B cell (primary cell): Measurements from ENCODE around the gene PEX11B. TPM values are rescaled to one million over a fixed set of nuclear protein-coding genes. Genes with fewer than 3 reads are reported as not detected.

Experiments
- ATAC-seq: fragments of 200-7000 bp; cut with Tn5 transposase; one replicate; pipeline ENCODE4 v1.10.0; 2021; ENCODE audit warnings: low read depth, mild to moderate bottlenecking, moderate number of reproducible peaks, moderate library complexity
- CTCF ChIA-PET: fragments of 350-600 bp; sonication (Branson Sonifier 250); formaldehyde crosslinking; loops from one replicate; lab custom pipeline; 2021; ENCODE audit warnings: antibody characterized with exemption, inconsistent platforms; lab: Charles Lee
- POLR2A ChIA-PET: fragments of 350-600 bp; sonication (Branson Sonifier 250); formaldehyde crosslinking; loops from one replicate; lab custom pipeline; 2021; ENCODE audit warnings: antibody characterized with exemption; lab: Charles Lee
- DNase-seq: peaks from one replicate; pipeline ENCODE4 v3.0.0; 2013
- H2AFZ ChIP-seq: 2 replicates; pipeline ENCODE4 v1.6.1; 2012; ENCODE audit warnings: mild to moderate bottlenecking, low read depth, low read length; ENCODE audit not compliant: insufficient read depth, poor library complexity, severe bottlenecking
- H3K27ac ChIP-seq, 2 donors: 1 replicate in 1 of 2; 2 replicates in 1 of 2; pipeline ENCODE4 v1.5.1; 2012 to 2013; ENCODE audit warnings: low read length in 2 of 2, mild to moderate bottlenecking in 2 of 2, moderate library complexity in 1 of 2
- H3K27me3 ChIP-seq, 4 experiments: fragments of 200-600 bp in 1 of 4; sonication (generic) in 1 of 4; replicated peaks in 1 of 4; 1 replicate in 2 of 4; 2 replicates in 2 of 4; pipeline versions ENCODE4 v1.6.1 to v1.7.0; 2013 to 2016; ENCODE audit warnings: low read length in 3 of 4, mild to moderate bottlenecking in 2 of 4, mixed read lengths in 1 of 4, moderate library complexity in 1 of 4; ENCODE audit not compliant: insufficient read depth in 4 of 4, control insufficient read depth in 3 of 4; ENCODE audit errors: control extremely low read depth in 1 of 4
- H3K36me3 ChIP-seq, 2 experiments: replicated peaks in 1 of 2; 1 replicate in 1 of 2; 2 replicates in 1 of 2; pipeline versions ENCODE4 v1.6.1 to v1.7.1; 2013; ENCODE audit warnings: low read length in 1 of 2; ENCODE audit not compliant: insufficient read depth in 2 of 2, control insufficient read depth in 1 of 2; ENCODE audit errors: control extremely low read depth in 1 of 2, extremely low read depth in 1 of 2
- H3K4me1 ChIP-seq, 2 donors: fragments of 200-600 bp in 1 of 2; sonication (generic) in 1 of 2; 1 replicate in 1 of 2; 2 replicates in 1 of 2; pipeline versions ENCODE4 v1.5.1 to v1.6.1; 2013 to 2017; ENCODE audit warnings: low read length in 2 of 2; ENCODE audit not compliant: control insufficient read depth in 2 of 2, insufficient read depth in 2 of 2
- H3K4me2 ChIP-seq: replicated peaks from 2 replicates; pipeline ENCODE3; 2012; ENCODE audit warnings: mild to moderate bottlenecking, low read depth, low read length; ENCODE audit not compliant: poor library complexity, severe bottlenecking
- H3K4me3 ChIP-seq, 5 experiments: fragments of 200-600 bp in 1 of 5; sonication (generic) in 1 of 5; 1 replicate in 3 of 5; 2 replicates in 2 of 5; pipeline versions ENCODE4 v1.5.1 to v1.7.0; 2011 to 2016; ENCODE audit warnings: low read length in 4 of 5, mild to moderate bottlenecking in 4 of 5, low read depth in 2 of 5, control low read depth in 1 of 5, moderate library complexity in 1 of 5; ENCODE audit not compliant: insufficient read depth in 1 of 5; ENCODE audit errors: control extremely low read depth in 1 of 5, extremely low read depth in 1 of 5
- H3K79me2 ChIP-seq: fragments of 200-600 bp; sonication (generic); one replicate; pipeline ENCODE4 v1.6.0; 2016; ENCODE audit warnings: low read length; ENCODE audit not compliant: control insufficient read depth, insufficient read depth
- H3K9ac ChIP-seq: fragments of 200-600 bp; sonication (generic); 2 replicates; pipeline ENCODE4 v1.6.1; 2017; ENCODE audit warnings: mild to moderate bottlenecking, low read length, moderate library complexity
- H3K9me3 ChIP-seq, 3 donors: one replicate each; pipeline versions ENCODE4 v1.6.1 to v1.7.1; 2013; ENCODE audit warnings: low read length in 2 of 3; ENCODE audit not compliant: control insufficient read depth in 2 of 3, insufficient read depth in 1 of 3; ENCODE audit errors: control extremely low read depth in 1 of 3
- H4K20me1 ChIP-seq: 2 replicates; pipeline ENCODE4 v1.6.0; 2012; ENCODE audit warnings: mild to moderate bottlenecking, low read length; ENCODE audit not compliant: insufficient read depth, control insufficient read depth, poor library complexity, severe bottlenecking
- H3K27ac Mint-ChIP-seq: one replicate; pipeline ENCODE4 v1.8.0; 2021; ENCODE audit warnings: mixed read lengths
- H3K27me3 Mint-ChIP-seq: one replicate; pipeline ENCODE4 v1.8.0; 2021; ENCODE audit warnings: mixed read lengths
- H3K4me1 Mint-ChIP-seq: one replicate; pipeline ENCODE4 v1.8.0; 2021; ENCODE audit warnings: mixed read lengths
- H3K4me3 Mint-ChIP-seq: one replicate; pipeline ENCODE4 v1.8.0; 2021; ENCODE audit warnings: mixed read lengths
- H3K9me3 Mint-ChIP-seq: one replicate; pipeline ENCODE4 v1.8.0; 2022; ENCODE audit warnings: mixed read lengths; ENCODE audit not compliant: insufficient read depth
- EZH2 ChIP-seq: IDR thresholded peaks from 2 replicates; pipeline ENCODE4 v1.6.1; 2012; ENCODE audit warnings: borderline replicate concordance, low read depth, mild to moderate bottlenecking, moderate library complexity, low read length; ENCODE audit not compliant: insufficient read depth, poor library complexity, severe bottlenecking
- WGBS: methylation state at CpG from one replicate; pipeline ENCODE4 v1.1.5; 2013; ENCODE audit warnings: missing lambda C conversion rate; ENCODE audit not compliant: insufficient coverage; 5-methylcytosine and 5-hydroxymethylcytosine counted together
- intact Hi-C: fragments of 100-400 bp; cut with micrococcal nuclease; formaldehyde crosslinking; loops from one replicate; pipeline ENCODE4 v1.10.0; 2022
- polyA plus RNA-seq: library from polyadenylated mRNA; depleted of rRNA; stranded (reverse); fragments of >200 nt; gene quantifications from 2 replicates; pipeline ENCODE4 v1.2.3, GENCODE V29; 2012
- total RNA-seq, 2 donors: library from RNA; stranded (reverse); fragments of 120-200 nt in 1 of 2; gene quantifications; 1 replicate in 1 of 2; 2 replicates in 1 of 2; pipeline versions ENCODE4 v1.2.3 to v1.2.4, GENCODE V29; 2013 to 2022
- TF ChIP-seq, protein P1 (sequence below): fragments of 200-600 bp; IDR thresholded peaks from one replicate; pipeline ENCODE4 v1.8.0; 2022; ENCODE audit warnings: antibody characterized with exemption, mild to moderate bottlenecking

The PEX11B gene
- total and polyA plus RNA-seq, 2 donors (not counting 1 experiment from before 2014, with no cell fraction given): 16.5 to 48.1 TPM

DNA sequence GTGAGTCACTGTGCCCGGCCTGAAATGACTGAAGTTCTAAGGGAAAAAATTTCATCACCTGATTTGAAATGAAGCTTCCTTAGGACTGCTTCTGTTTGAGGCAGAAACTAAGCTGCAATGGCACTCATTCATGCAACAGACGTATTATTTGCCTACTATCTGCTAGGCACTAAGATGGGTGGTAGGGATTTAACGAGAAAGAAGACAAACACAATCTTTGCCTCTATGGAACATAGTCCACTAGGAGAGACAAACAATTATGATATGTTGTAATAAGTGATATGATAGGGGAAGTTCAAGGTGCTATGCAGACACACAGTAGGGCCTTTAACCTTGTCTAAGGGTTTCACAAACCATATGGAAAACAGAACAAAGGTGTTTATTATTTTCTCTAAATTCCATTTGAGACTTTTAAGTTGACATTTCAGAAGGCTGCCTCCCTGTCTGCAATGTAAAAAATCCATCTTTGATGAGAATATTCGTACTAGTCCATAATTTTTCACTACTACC, 28.0 kb upstream of the PEX11B start:
- ChIA-PET POLR2A (no interaction called here), CTCF (no interaction called here)
- Mint-ChIP-seq H3K27ac (no peak overlapping the region), H3K4me3 (no peak overlapping the region), H3K9me3 (no peaks in the 10 kb centered on the region), H3K27me3 (no peaks in the 10 kb centered on the region), H3K4me1 (peaks cover 3% of the 10 kb centered on the region)
- Histone ChIP-seq H3K4me1 (no peaks in the 10 kb centered on the region), H3K79me2 (peaks cover 29% of the 10 kb centered on the region), H3K4me3 (no peak overlapping the region), H3K4me2 (no peak overlapping the region), H3K27me3 (no peaks in the 10 kb centered on the region), H2AFZ (no peak overlapping the region), H4K20me1 (no peaks in the 10 kb centered on the region), H3K36me3 (peaks cover 3 to 27% of the 10 kb centered on the region in 2 experiments), H3K9me3 (no peaks in the 10 kb centered on the region), H3K27ac (no peak overlapping the region), H3K9ac (no peak overlapping the region)
- ATAC-seq: no peak
- intact Hi-C loops: no loop called here
- TF ChIP-seq, protein P1, sequence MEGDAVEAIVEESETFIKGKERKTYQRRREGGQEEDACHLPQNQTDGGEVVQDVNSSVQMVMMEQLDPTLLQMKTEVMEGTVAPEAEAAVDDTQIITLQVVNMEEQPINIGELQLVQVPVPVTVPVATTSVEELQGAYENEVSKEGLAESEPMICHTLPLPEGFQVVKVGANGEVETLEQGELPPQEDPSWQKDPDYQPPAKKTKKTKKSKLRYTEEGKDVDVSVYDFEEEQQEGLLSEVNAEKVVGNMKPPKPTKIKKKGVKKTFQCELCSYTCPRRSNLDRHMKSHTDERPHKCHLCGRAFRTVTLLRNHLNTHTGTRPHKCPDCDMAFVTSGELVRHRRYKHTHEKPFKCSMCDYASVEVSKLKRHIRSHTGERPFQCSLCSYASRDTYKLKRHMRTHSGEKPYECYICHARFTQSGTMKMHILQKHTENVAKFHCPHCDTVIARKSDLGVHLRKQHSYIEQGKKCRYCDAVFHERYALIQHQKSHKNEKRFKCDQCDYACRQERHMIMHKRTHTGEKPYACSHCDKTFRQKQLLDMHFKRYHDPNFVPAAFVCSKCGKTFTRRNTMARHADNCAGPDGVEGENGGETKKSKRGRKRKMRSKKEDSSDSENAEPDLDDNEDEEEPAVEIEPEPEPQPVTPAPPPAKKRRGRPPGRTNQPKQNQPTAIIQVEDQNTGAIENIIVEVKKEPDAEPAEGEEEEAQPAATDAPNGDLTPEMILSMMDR: no peak
- TF ChIP-seq EZH2: no peak
- no peak for DNase-seq
- WGBS: 88% methylated on average over 1 of the region's 4 CpGs

DNA sequence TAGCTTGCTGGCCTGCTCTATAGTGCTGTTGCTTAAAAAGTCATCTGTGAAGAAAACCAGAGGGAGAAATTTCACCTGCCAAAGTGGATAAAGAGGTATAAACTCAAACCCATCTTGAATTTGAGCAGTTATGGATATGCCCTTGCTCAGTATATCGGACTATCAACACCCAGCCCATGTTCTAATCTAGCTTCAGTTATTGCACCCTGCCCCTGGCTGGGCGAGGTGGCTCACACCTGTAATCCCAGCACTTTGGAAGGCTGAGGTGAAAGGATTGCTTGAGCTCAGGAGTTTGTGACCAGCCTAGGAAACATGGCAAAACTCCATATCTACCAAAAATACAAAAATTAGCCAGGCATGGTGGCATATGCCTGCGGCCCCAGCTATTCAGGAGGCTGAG, 26.0 kb upstream of the PEX11B start:
- Histone ChIP-seq H3K9me3 (no peaks in the 10 kb centered on the region), H4K20me1 (no peaks in the 10 kb centered on the region), H3K9ac (no peak overlapping the region), H3K27ac (no peak overlapping the region), H3K4me3 (no peak overlapping the region), H3K27me3 (no peaks in the 10 kb centered on the region), H3K36me3 (peaks cover 3 to 26% of the 10 kb centered on the region in 2 experiments), H3K4me2 (no peak overlapping the region), H3K4me1 (no peaks in the 10 kb centered on the region), H3K79me2 (peaks cover 10% of the 10 kb centered on the region), H2AFZ (no peak overlapping the region)
- ChIA-PET POLR2A (interaction anchor here (0.6 to 0.7 kb wide), 2 partner anchors 14 to 20 kb away, joined by 3 to 5 read pairs; partner anchors contain the start of genes ANKRD34A and POLR3GL), CTCF (interaction anchor here (0.9 to 1.1 kb wide), 2 partner anchors 35 kb away, joined by 3 to 4 read pairs; no protein-coding TSS in a partner anchor)
- no peak for TF ChIP-seq EZH2
- TF ChIP-seq, protein P1: no peak
- no peak overlapping the region for H3K4me3 Mint-ChIP-seq
- H3K4me1 Mint-ChIP-seq: no peaks in the 10 kb centered on the region
- 100% methylated on average over 1 of the region's 3 CpGs for WGBS
- H3K27ac Mint-ChIP-seq: no peak overlapping the region
- no peak for DNase-seq
- no peak for ATAC-seq
- intact Hi-C loops: no loop called here
- no peaks in the 10 kb centered on the region for H3K27me3 Mint-ChIP-seq
- no peaks in the 10 kb centered on the region for H3K9me3 Mint-ChIP-seq
